ENCODE measurements around the gene CNRIP1. TPM values are rescaled to one million over a fixed set of nuclear protein-coding genes. Genes with fewer than 3 reads are reported as not detected.

Gene CNRIP1
- total RNA-seq, 4 donors from 2014 or later: 23.5 to 44.4 (median 29.8) TPM

DNA sequence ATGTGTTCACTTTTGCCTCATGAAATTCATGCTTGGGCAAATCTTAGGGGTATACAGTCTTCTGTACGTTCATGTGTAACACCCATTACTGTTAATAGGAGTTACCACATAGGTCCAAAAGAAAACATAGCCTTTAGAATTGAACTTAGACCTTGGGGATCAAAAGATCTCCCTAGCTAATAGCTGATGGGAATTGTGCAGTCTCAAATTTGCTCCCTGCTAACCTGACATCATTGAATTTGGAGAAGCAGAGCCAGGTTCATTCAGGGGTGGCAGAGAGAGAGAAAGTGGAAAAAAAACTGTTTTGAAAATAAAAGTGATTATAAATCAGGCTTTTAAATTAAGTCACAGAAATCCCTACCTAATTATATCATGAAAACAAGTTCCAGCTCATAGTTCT is 39.4 kb downstream of the CNRIP1 start:
- H3K4me3 ChIP-seq: no peak overlapping the region
- no peaks in the 10 kb centered on the region for H3K36me3 ChIP-seq
- H3K4me1 ChIP-seq: peaks cover 6 to 22% (median 9%) of the 10 kb centered on the region in 4 donors
- TF ChIP-seq POLR2A (IDR thresholded peaks at IDR 0.05; ENCODE audit: low read depth) (no peak), EP300 (IDR thresholded peaks at IDR 0.05) (no peak), POLR2AphosphoS5 (IDR thresholded peaks at IDR 0.05) (no peak)
- TF ChIP-seq, protein P1, sequence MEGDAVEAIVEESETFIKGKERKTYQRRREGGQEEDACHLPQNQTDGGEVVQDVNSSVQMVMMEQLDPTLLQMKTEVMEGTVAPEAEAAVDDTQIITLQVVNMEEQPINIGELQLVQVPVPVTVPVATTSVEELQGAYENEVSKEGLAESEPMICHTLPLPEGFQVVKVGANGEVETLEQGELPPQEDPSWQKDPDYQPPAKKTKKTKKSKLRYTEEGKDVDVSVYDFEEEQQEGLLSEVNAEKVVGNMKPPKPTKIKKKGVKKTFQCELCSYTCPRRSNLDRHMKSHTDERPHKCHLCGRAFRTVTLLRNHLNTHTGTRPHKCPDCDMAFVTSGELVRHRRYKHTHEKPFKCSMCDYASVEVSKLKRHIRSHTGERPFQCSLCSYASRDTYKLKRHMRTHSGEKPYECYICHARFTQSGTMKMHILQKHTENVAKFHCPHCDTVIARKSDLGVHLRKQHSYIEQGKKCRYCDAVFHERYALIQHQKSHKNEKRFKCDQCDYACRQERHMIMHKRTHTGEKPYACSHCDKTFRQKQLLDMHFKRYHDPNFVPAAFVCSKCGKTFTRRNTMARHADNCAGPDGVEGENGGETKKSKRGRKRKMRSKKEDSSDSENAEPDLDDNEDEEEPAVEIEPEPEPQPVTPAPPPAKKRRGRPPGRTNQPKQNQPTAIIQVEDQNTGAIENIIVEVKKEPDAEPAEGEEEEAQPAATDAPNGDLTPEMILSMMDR (IDR thresholded peaks at IDR 0.05): no peak
- 91% methylated on average over 1 of the region's 1 CpG for WGBS
- H3K9me3 ChIP-seq: no peaks in the 10 kb centered on the region
- H3K27me3 ChIP-seq: no peaks in the 10 kb centered on the region
- intact Hi-C loops (cut with DNase I): loop anchor here (5.0 kb wide), 1 partner anchor 83 kb away; no protein-coding TSS in a partner anchor
- no peak overlapping the region for H3K27ac ChIP-seq (replicated peaks in 1 of 4)
- no peak for DNase-seq (ENCODE audit: extremely low spot score)

DNA sequence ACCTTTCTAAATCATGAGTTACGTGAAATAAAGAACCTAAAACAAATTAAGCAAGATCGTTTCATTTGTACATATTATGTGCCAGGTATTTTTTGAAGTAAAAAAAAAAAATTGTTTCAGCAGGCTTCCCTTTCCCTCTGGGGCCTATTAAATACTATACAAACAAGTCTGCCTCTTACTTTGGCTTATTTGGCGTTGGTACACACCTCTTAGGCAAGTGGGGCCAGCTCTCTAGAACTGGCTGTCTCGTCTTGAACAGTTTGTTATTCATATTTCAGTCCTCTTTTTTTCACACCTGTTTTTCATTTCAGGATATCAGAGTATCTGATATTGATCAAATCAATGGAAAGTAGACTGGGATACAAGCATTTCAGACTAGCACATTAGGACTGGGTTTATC is 40.1 kb downstream of the CNRIP1 start:
- WGBS: 79% methylated on average over 4 of the region's 4 CpGs
- Histone ChIP-seq H3K36me3 (no peaks in the 10 kb centered on the region), H3K4me1 (peaks cover 6 to 20% (median 7%) of the 10 kb centered on the region in 4 donors), H3K4me3 (no peak overlapping the region), H3K27me3 (no peaks in the 10 kb centered on the region), H3K9me3 (no peaks in the 10 kb centered on the region), H3K27ac (replicated peaks in 1 of 4) (no peak overlapping the region)
- no peak for DNase-seq (ENCODE audit: extremely low spot score)
- TF ChIP-seq POLR2AphosphoS5 (IDR thresholded peaks at IDR 0.05): no peak
- no peak for TF ChIP-seq POLR2A (IDR thresholded peaks at IDR 0.05; ENCODE audit: low read depth)
- intact Hi-C loops (cut with DNase I): loop anchor here (5.0 kb wide), 1 partner anchor 82 kb away; no protein-coding TSS in a partner anchor

DNA sequence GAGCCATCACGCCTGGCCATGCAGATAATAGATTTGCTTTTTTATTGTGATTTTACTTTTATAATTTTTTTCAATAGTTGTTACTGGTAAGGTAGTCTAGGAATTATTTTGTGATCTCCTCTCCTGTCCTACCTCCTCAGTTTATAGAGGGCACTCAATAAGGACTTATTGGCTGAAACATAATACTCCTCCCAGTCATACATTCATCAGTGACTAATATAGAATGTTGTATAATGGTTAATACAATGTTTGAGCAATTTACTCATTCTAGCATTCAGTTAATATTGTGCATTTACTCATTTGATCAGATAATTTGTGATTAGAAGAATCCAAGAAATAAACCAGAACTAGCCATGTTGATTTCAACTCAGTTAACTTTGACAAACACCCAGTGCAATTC is 41.6 kb downstream of the CNRIP1 start:
- H3K27ac ChIP-seq (replicated peaks in 1 of 4): no peak overlapping the region
- H3K27me3 ChIP-seq: no peaks in the 10 kb centered on the region
- TF ChIP-seq, protein P1 (IDR thresholded peaks at IDR 0.05): no peak
- WGBS: 91% methylated on average over 1 of the region's 1 CpG
- H3K9me3 ChIP-seq: no peaks in the 10 kb centered on the region
- no peak overlapping the region for H3K4me3 ChIP-seq
- H3K36me3 ChIP-seq: no peaks in the 10 kb centered on the region
- intact Hi-C loops (cut with DNase I): no loop called here
- peaks cover 0 to 6% (median 2%) of the 10 kb centered on the region in 4 donors for H3K4me1 ChIP-seq
- no peak for DNase-seq (ENCODE audit: extremely low spot score)

DNA sequence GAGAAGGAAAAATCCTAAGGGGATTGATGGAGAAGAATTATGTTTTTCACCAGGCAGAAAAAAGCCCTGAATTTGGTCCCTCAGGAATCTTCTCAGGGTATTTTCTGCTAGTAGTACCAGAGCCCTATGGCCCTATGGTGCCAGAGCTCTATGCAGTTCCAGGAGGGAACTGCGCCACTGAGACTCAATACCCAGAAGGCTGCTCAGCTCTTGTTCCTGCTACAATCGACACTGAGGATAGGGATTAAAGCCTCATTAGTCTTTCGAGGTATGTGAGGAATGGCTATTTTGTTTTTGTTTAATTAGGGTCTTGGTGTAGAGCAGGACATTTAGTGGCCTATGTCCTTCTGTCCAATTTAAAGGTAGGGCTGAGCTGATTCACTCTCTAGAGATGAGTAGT is 45.7 kb downstream of the CNRIP1 start:
- Histone ChIP-seq H3K27ac (replicated peaks in 1 of 4) (no peak overlapping the region), H3K9me3 (no peaks in the 10 kb centered on the region), H3K4me1 (peaks cover 0 to 15% (median 4%) of the 10 kb centered on the region in 4 donors), H3K4me3 (no peak overlapping the region), H3K36me3 (no peaks in the 10 kb centered on the region), H3K27me3 (no peaks in the 10 kb centered on the region)
- DNase-seq (ENCODE audit: extremely low spot score): no peak
- intact Hi-C loops (cut with DNase I): no loop called here
- TF ChIP-seq POLR2A (IDR thresholded peaks at IDR 0.05; ENCODE audit: low read depth) (no peak), POLR2AphosphoS5 (IDR thresholded peaks at IDR 0.05) (no peak), EP300 (IDR thresholded peaks at IDR 0.05) (no peak)
- TF ChIP-seq, protein P1 (IDR thresholded peaks at IDR 0.05): no peak
- 72% methylated on average over 3 of the region's 3 CpGs for WGBS

DNA sequence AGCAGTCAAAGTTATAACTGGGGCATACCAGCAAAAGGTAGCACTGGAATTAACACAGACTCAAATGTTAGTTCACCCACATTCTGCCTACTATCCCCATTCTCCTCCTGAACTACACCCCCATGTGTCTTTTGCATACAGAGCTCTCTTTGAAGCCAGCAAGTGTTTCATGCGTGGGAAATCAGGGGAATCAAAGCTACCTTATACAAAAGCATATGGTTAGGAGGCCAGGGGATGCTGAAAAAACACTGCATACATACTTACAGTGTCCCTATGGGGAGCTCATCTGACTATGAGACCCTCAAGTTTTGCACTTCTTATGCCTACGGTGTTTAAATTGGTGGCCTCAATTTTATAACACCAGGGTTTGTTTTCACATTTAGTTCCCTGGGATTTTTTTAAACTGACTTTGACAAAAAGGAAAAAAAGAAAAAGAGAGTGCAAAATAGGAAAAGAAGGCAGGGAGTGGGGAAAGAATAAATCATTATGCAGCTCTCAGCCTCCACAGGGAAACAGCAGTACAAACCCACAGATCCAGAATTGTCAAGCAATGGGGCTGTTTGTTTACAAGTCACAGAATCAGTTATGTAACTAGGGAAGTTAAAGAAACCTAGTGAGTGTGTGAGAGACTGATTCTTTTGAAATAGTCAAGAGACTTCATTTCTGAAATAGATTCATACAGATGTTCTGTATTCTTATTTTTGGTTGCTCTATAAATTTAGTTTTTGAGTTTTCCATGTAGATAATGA is 47.3 kb downstream of the CNRIP1 start:
- Histone ChIP-seq H3K36me3 (no peaks in the 10 kb centered on the region), H3K4me1 (peaks cover 0 to 15% (median 4%) of the 10 kb centered on the region in 4 donors), H3K4me3 (no peak overlapping the region), H3K27me3 (no peaks in the 10 kb centered on the region), H3K27ac (replicated peaks in 1 of 4) (no peak overlapping the region), H3K9me3 (no peaks in the 10 kb centered on the region)
- no peak for DNase-seq (ENCODE audit: extremely low spot score)
- 66% methylated on average over 2 of the region's 2 CpGs for WGBS
- intact Hi-C loops (cut with DNase I): no loop called here
- no peak for TF ChIP-seq EP300 (IDR thresholded peaks at IDR 0.05)
- TF ChIP-seq, protein P1 (IDR thresholded peaks at IDR 0.05): no peak
- no peak for TF ChIP-seq POLR2A (IDR thresholded peaks at IDR 0.05; ENCODE audit: low read depth)
- no peak for TF ChIP-seq POLR2AphosphoS5 (IDR thresholded peaks at IDR 0.05)
